Endothelial cell of umbilical vein (primary cell): Measurements from ENCODE around the gene PDIA5.

ENCODE experiments used
- CTCF ChIP-seq, 2 donors: IDR thresholded peaks; 1 replicate in 1 of 2; 2 replicates in 1 of 2; pipeline ENCODE4 v1.5.1; 2011; ENCODE audit warnings: low read length in 2 of 2, mild to moderate bottlenecking in 2 of 2, moderate library complexity in 2 of 2, control low read depth in 1 of 2, inconsistent platforms in 1 of 2, low read depth in 1 of 2; ENCODE audit not compliant: insufficient read depth in 1 of 2; ENCODE audit errors: extremely low read depth in 1 of 2
- EZH2 ChIP-seq: IDR thresholded peaks from 2 replicates; pipeline ENCODE4 v1.6.1; 2012; ENCODE audit warnings: borderline replicate concordance, low read depth, mild to moderate bottlenecking, moderate library complexity, low read length, inconsistent platforms; ENCODE audit not compliant: severe bottlenecking
- FOS ChIP-seq: IDR thresholded peaks from 2 replicates; pipeline ENCODE4 v1.6.1; 2011; ENCODE audit warnings: mild to moderate bottlenecking, low read length, moderate library complexity, borderline replicate concordance; ENCODE audit not compliant: insufficient read depth
- JUN ChIP-seq: IDR thresholded peaks from 2 replicates; pipeline ENCODE4 v1.6.1; 2011; ENCODE audit warnings: borderline replicate concordance, low read depth; ENCODE audit not compliant: insufficient read length, insufficient read depth
- MYC ChIP-seq: IDR thresholded peaks from one replicate; pipeline ENCODE4 v1.6.1; 2011; ENCODE audit warnings: mild to moderate bottlenecking, low read depth, low read length
- POLR2A ChIP-seq: IDR thresholded peaks from 2 replicates; pipeline ENCODE4 v1.6.1; 2012; ENCODE audit warnings: low read depth, mild to moderate bottlenecking, control low read depth, low read length
- POLR2AphosphoS5 ChIP-seq: IDR thresholded peaks from 2 replicates; pipeline ENCODE4 v1.6.1; 2012; ENCODE audit warnings: low read depth, mild to moderate bottlenecking, control low read depth, low read length, moderate library complexity; ENCODE audit not compliant: insufficient read depth
- TF ChIP-seq, protein P1 (sequence below): IDR thresholded peaks from 2 replicates; pipeline ENCODE4 v1.6.1; 2011; ENCODE audit not compliant: insufficient read depth, insufficient read length

- TF ChIP-seq POLR2A (no peak), CTCF (IDR thresholded peaks at IDR 0.05; ENCODE audit: extremely low read depth in 1 of 2, insufficient read depth in 1 of 2, low read depth in 1 of 2, low read length in 2 of 2) (no peak), MYC (no peak), EZH2 (no peak), JUN (no peak), FOS (no peak), POLR2AphosphoS5 (no peak)
- TF ChIP-seq, protein P1, sequence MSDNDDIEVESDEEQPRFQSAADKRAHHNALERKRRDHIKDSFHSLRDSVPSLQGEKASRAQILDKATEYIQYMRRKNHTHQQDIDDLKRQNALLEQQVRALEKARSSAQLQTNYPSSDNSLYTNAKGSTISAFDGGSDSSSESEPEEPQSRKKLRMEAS, result no peak
Measured at GRCh38 chr3:123165163-123165562, 98.3 kb downstream of the PDIA5 start.
